GM19240 (cell line): ENCODE measurements around the gene ARNT2.

Experiments used
- DNase-seq: peaks from one replicate; pipeline ENCODE4 v3.0.0; 2011; ENCODE audit warnings: low spot score; ENCODE audit not compliant: insufficient read length

Gene ARNT2

DNA sequence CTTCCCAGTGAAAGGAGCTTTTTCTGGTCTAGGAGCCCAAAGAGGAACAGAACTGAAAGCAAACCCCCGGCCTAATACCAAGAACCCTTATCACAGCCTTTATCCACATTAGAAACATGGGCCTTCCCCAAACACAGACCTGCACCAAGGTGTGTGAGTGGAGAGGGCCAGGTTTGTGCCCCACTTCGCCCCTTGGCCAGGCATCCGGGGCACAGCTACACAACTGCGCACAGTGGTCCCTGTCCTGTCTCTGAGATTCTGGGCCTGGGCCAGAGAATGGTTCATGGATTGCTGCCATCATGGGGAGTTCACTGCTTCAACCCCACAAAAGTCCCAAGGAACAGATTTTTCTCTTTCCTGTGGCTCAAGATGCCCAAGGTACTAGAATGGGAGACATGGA, 165.5 kb downstream of the ARNT2 start:
- no peak for DNase-seq

DNA sequence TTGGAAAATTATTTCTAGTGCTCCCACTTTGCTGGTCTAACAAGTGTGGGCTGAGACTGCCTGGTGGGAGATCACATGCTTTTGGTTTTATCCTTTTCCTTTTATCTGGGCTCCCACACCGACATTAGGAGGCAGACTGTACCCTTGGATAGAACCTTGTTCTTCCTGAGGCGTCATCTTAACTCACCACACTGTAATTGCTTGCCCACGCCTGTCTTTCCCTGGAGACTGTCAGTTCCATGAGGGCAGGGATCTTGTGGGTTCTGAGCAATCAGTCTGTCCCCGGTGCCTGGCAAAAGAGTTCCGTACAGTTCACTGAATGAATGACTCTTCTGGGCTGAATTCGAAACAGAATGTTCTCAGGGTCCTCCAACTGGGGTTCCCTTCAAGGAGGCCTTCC, 166.4 kb downstream of the ARNT2 start:
- no peak for DNase-seq

DNA sequence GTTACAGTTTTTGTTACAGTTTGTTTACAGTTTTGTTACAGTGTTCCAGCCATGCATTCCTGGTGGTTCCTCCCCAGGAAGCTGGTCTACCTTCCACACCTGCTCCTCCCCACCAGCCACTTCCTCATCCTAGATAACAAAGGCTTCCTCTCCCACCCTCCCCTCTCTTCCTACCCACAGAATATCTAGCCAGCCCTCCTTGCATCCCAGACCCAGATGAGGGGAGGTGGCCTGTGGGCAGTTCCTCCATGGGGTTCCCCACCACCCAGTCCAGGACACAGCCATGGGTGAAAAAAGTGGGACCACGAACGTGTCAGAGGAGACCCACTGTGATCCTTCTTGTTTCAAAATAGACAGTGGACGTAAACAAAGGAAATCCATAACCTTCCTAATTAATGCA, 168.2 kb downstream of the ARNT2 start:
- DNase-seq = no peak

DNA sequence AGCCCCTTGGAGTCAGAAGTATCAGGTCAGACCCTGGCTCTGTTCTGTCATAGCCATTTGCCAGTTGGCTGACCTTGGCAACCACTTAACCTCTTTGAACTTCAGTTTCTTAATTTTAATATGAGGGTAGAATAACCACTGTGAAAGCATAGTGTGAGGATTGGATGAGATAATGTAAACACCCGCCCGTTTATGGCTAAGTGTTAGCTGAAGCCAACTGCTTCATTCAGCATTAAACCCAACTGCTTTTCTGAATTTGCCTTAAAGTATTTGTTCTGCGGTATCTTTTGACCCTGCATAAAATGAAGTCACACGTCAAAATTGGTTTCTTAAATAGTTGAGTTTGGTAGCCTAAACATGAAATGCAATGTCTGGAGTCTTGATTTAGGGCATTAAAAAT, 169.4 kb downstream of the ARNT2 start:
- DNase-seq = no peak

DNA sequence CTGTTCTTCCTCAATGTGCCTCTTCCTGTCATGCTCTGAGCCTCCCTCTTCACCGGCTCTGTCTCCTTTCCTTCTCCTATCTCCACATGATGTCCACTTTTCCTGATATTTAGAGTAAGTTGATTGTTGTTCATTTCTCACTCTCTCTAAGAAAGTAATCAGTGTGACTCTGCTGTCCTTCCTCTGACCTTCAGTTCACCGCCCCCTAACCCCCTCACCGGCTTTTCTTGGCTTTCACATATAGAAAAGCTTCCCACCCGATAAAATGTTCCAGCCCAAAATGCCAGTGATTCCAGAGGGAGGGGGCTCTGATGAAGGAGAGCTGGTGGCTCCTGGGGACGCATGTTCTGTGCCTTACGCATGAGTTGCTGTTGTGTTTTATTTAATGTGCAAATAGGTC, 170.4 kb downstream of the ARNT2 start:
- no peak for DNase-seq

DNA sequence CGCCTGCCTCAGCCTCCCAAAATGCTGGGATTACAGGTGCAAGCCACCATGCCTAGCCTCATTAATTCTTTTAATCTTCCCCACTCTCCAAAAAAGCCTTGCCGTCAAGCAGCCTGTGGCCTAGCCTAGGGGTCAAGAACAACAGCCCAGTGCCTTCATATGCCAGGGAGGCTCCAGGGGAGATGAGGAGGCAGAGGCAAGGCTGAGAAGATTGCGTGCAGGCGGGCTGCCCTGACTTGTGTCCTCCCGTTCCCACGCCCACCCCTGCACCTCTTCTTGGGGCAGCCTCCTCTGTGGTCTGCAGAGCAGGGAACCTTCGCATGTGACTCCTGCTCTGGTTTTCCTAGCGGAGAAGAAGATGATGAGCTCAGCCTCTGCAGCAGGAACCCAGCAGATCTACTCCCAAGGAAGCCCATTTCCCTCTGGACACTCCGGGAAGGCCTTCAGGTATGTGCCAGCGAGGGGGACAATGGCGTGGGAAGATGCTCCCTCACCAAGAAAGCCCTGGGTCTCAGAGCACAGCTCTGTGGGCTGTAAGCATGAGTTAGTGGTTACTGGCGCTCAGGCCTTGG, 172.4 kb downstream of the ARNT2 start:
- DNase-seq = no peak

DNA sequence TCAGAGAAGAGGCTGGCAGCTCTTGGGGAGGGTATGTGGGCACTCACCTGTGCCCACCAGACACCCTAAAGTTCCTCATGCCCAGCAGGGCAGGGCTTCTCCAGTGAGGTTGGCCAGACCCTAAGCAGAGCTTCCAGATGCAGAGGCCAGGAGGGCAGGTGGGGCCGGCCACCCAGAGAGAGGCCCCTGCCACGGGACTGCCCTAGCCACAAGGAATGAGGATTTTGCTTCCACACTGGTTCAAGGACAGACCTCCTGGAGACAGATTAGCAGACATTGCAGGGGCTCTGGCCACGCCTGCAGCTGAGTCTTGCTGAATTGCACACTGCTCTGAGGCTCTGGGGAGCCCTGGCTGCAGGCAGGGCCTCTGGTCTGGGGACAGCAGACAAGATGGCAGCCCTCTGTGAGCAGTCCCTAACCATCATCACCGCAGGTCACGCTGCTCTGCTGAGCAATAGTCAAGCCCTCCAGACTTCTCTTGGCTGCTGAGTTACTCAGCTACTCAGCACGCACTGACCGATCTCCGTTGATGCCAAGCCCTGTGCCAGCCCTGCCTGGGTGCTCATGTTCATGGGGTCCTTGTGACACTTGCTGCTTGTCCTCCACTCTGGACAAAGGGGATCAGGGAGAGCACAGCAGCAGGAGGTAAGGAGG, 173.5 kb downstream of the ARNT2 start:
- DNase-seq = no peak

DNA sequence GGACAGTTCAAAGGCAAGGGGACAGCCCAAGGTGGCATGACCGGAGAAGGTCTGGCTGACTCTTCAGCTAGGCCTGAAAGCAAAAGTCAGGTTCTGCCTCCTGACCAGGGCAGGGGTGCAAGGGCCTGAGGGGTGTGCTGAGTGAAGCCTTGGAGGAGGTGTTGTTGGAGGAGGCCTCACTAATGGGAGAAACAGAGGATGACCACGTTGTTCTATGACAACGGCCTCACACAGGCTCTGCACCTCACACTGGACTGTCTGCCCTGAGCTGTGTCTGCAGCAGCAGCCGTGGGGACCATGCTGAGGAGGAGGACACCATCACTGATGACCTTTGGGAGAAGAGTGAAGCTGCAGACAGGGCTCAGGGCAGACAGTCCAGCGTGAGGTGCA, 174.0 kb downstream of the ARNT2 start:
- no peak for DNase-seq

DNA sequence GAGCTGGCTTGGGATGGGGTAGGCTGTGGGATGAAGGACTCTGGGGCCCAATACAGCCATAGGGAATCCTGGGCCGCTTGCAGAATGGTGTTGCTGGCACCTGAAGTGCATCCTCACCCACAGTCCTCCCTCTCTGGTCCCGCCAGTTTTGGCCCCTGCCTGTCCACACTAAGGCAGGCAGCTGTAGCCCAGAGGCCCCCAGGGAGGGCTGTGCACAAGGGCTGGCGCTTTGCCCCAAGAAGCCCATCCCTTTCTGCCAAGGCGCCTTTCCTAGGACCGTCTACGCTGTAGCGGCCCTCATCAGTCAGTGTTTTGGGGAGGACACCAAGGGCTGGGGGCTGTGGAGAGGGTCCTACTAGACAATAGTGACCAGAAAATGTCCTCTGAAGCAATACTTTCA, 174.7 kb downstream of the ARNT2 start:
- no peak for DNase-seq

DNA sequence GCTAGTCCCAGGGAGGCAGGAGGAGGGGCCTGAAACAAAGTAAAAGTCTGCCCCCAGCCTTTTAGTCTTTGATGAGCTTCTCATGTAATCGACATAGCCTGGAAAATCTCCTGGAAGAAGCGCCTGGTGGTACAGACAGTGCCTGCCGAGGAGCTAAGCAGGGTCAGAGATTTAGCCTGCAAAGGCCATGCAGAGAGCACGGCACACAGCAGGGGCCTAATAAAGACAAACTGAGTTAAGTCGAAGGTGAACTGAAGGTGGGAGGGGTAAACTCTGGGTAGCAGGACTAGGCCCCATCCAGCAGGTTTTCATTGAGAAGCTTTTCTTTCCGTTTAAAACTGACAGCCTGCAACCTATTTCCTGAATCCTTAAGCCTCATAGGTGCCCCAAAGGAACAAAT, 175.4 kb downstream of the ARNT2 start:
- no peak for DNase-seq

DNA sequence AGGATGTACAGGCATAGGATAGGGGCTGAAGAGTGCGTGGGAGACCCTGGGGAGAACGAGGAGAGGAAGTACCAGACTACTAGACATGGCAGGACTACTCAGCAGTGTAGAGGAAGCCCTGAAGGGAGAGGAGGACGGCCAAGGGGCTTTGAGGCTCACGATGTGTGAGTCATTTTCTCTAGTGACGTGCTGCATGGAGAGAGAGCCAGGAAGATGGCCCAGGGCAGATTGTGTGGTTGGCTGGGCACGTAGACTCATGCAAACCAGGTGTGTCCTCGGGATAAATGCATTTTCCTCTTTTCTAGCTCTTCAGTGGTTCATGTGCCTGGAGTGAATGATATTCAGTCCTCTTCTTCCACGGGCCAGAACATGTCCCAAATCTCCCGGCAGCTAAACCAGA, 175.9 kb downstream of the ARNT2 start:
- no peak for DNase-seq

DNA sequence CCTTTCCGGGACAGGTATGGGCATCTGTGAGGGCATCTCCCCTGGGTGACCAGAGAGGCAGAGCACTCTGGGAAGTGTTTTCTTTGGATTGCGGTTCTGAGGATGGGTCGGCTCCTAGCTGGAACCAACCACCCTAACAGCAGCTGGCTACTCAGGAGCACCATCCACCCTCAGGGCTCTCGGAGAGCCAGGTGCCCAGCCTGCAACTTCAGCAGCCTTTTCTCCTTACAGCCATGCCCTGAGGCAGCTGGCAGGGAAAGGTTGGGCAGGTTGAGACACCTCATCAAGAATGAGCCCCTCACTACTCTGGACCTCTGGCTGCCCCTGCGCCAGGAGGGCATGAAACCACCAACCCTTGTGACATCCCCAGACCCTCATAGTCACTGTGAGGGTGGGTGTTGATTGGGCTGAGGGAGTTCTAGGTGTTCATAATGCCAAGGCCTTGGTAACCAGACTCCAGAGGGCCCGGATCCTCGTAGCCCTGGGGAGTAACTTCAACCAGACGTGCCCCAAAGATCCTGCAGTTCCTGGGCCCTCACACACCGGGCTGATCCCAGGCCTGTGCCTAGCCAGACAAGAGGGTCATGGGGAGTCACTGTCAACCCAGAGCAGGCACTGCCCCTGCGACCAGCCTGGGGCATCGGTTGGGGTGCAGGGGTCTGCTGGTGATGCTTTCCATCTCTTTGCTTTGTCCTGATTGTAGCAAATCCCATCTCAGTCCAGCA, 176.5 kb downstream of the ARNT2 start:
- no peak for DNase-seq

DNA sequence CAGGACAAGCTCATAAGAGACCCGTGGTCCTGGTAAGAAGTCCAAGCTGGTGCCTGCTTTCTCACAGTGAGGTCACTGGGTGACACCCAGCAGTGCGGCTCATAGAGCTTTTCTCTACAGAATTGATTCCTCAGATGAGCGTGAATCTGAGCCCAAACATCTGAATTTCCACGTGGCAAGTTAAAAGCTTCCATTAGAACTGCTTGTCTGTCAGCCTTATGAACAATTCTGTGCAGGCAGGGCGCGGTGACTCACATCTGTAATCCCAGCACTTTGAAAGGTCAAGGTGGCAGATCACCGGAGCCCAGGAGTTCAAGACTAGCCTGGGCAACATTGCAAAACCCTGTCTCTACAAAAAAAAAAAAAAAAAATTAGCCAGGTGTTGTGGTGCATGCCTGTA, 177.8 kb downstream of the ARNT2 start:
- no peak for DNase-seq

DNA sequence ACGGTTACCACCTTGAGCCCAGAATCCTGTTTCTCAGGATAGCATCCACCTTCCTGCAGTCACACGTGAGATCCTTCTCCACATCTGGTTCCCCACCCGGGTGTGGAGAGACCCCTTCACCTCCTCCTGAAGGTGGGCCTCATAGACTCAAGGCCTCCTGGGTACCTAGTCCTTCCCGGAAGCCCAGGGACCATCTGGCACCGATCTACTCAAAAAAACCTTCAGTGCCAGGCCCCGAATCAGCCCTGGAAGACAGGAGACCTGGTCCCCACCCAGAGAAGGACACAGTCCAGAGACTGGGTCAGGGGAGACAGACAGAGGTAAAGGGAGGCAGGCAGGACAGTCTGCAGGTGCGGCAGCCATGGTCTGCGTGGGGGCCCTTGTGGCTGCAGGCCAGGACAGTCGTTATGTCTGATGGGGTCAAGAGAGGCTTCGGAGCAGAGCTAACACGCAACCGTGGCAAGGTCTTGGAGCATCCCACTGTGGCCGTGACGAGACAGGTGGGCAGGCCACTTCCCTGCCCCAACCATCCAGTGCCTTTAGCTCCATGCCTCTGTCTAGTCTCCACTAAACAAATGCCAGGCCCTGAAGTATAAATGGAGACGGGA, 178.7 kb downstream of the ARNT2 start:
- no peak for DNase-seq

DNA sequence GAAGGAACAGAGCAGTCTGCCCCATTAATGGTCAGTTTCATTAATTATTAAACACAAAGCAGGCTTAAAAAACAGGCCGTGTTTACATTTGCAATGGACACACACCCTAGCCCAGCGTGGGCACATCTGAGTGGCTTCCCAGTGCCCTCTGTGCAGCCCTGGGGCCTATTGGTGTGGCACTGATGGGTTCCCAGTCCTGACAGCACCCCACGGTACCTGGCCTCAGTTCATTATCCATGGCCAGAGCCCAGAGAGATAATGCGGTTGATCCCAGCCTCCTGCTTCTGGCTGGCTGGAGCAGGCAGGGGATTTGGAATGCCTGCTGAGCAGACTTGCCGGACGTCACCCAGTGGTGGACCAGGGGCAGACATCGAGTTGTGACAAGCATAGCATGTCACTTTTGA, 180.4 kb downstream of the ARNT2 start:
- no peak for DNase-seq

DNA sequence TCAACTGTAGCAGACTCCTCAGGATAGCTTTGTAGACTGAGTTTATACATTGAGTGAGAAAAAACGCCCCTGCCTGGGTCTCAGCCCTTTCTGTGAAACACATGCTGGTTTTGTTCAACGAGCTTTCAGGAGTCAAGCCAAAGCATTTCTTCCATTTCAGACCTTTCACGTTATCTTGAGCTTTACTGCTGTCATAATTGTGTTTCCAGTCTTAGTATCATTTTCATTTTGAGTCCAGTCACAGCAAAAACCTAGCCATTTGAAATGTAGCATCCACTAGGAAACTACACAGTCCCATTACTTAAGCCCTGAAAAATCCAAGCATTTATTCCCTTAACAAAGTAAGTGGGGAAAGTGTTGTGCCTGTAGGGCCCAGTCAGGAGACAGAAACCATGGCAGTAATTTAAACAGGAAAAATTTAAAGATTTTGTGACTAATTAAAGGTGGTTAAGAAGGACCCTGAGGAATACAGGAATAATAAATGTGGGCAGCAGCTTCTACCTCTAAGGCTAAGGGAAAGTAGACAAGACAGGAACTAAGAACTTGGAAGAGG, 180.9 kb downstream of the ARNT2 start:
- no peak for DNase-seq

DNA sequence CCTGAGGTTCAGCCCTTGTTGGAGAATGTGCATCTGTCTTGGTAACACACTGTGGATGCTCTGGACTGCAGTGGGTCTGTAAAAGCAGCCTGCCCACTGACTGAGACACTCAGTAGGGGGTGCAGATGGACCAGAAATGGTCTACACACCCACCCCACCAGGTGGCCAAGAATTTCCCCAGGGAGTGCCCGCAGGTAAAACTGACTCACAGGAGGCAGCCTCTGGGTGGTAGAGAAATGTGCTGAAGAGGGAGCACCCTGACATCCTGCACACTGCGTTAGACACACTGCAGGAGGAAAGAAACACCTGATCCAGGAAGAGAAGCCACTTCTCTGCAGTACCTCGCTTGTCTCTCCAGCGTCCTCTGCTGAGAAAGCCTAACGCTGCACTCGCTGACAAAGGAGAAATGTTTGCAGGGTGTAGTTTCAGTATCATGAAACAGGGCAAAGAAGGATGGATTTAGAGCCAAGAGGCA, 181.4 kb downstream of the ARNT2 start:
- no peak for DNase-seq

DNA sequence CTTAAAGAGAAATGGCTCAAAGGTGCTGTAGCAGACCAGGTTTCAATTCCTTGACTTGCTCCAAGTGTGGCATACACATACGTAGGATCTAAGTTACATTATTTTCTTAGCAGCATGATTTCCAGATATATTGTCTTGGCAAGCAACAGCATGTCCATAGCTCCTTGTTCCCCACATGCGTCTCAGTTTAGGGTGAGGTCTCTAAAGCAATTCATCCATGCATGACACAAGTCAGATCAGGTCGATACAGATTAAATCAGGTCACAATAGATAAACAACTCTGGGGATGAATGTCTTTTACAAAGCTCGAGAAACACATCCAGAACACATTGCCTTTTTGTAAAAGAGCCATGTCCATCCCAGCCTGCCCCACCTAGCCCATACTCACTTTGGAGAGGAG, 182.0 kb downstream of the ARNT2 start:
- DNase-seq = no peak

DNA sequence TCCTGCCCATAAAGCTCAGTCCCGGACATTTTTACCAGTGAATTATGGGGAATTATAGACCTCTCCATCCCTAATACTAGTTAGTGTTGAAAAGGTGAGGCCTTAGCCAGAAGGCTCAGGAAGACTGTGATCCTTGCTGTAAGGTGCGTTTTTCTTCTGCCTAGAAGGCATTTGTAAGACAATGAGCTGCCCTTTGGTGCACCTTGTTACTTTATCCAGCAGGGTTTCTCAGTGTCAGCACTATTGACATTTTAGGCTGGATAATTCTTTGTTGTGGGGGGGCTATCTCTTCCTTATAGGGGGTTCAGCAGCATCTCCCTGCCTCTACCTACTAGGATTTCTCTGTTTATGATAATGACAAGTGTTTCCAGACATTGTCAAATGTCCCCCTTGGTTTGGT, 182.8 kb downstream of the ARNT2 start:
- DNase-seq = no peak

DNA sequence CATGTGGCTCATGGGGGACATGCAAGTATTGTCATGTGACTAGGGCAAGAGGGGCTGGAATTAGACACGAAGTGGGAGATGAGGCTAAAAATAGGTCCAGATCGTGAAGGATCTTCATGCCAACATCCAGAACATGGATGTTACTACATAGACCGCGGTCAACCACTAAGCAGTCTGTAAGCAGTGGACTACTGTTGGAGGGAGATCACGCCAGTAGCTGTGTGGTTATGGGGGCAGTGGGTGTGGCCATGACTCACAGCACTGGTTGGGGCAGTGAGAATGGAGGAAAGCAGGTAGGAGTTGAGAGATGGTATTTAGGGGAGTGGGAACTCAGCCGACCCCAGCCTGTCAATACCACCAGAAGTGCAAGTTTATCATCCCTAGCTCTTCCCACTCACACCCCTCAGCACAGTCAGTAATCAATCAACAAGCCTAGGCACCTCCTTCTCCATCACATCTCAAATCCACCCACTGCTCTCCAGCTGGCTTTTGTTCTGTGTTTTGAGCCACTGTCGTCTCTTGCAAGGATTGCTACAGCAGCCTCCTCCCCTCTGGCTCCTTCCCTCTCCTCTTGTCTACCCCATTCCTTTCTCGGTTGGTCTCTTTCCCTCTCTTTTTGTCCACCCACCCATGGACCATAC, 183.8 kb downstream of the ARNT2 start:
- no peak for DNase-seq

DNA sequence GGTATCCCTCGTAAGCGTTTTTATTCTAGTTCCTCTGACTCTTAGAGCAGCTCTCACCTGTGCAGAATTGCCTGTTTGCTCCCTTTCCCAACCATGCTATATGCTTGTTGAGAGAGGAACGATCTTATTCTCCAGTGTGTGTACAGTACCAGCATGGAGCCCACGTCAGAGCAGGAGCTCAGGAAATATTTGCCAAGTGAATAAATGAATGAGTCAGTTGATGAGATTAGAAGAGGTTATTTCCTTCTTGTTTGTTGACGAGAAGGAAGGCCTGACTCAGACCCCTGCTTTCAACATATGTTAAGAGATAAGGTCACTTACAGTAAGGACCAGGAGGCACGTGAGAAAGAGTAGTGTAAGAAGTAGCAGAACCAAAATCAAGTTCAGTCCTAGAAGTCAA, 184.6 kb downstream of the ARNT2 start:
- no peak for DNase-seq
